ENCODE results near the gene PLEKHM3.

- TF ChIP-seq, protein P1, sequence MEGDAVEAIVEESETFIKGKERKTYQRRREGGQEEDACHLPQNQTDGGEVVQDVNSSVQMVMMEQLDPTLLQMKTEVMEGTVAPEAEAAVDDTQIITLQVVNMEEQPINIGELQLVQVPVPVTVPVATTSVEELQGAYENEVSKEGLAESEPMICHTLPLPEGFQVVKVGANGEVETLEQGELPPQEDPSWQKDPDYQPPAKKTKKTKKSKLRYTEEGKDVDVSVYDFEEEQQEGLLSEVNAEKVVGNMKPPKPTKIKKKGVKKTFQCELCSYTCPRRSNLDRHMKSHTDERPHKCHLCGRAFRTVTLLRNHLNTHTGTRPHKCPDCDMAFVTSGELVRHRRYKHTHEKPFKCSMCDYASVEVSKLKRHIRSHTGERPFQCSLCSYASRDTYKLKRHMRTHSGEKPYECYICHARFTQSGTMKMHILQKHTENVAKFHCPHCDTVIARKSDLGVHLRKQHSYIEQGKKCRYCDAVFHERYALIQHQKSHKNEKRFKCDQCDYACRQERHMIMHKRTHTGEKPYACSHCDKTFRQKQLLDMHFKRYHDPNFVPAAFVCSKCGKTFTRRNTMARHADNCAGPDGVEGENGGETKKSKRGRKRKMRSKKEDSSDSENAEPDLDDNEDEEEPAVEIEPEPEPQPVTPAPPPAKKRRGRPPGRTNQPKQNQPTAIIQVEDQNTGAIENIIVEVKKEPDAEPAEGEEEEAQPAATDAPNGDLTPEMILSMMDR (IDR thresholded peaks at IDR 0.05): no peak
- TF ChIP-seq POLR2A (IDR thresholded peaks at IDR 0.05): no peak
Measured at GRCh38 chr2:207970826-207971180, 54.5 kb downstream of the PLEKHM3 start.
